KMS-11 (cell line): ENCODE results near the gene BBX.

Experiments used
- H2AFZ ChIP-seq: fragments of 200-600 bp; sonication (generic); 2 replicates; pipeline ENCODE4 v1.6.1; 2016; ENCODE audit warnings: antibody characterized with exemption, mixed run types, low read depth
- H3K27ac ChIP-seq: fragments of 200-600 bp; sonication (generic); 2 replicates; pipeline ENCODE4 v1.6.1; 2016; ENCODE audit warnings: mild to moderate bottlenecking, mixed run types
- H3K27me3 ChIP-seq: fragments of 200-600 bp; sonication (generic); 2 replicates; pipeline ENCODE4 v1.6.1; 2017; ENCODE audit warnings: mild to moderate bottlenecking, low read depth, mixed run types, moderate library complexity; ENCODE audit not compliant: insufficient read depth
- H3K36me3 ChIP-seq: fragments of 200-600 bp; sonication (generic); 2 replicates; pipeline ENCODE4 v1.6.1; 2017; ENCODE audit warnings: mild to moderate bottlenecking, mixed run types; ENCODE audit not compliant: insufficient read depth
- H3K4me1 ChIP-seq: fragments of 200-600 bp; sonication (generic); 2 replicates; pipeline ENCODE4 v1.6.1; 2016; ENCODE audit warnings: mild to moderate bottlenecking, low read depth, mixed run types; ENCODE audit not compliant: poor library complexity, severe bottlenecking
- H3K4me2 ChIP-seq: fragments of 200-600 bp; sonication (generic); 2 replicates; pipeline ENCODE4 v1.7.0; 2016; ENCODE audit warnings: mild to moderate bottlenecking, mixed run types
- H3K4me3 ChIP-seq: fragments of 200-600 bp; sonication (generic); IDR thresholded peaks from 2 replicates; pipeline ENCODE4 v1.6.1; 2017; ENCODE audit warnings: low read depth, low read length, mixed read lengths; ENCODE audit not compliant: insufficient read depth
- H3K79me2 ChIP-seq: fragments of 200-600 bp; sonication (generic); 2 replicates; pipeline ENCODE4 v1.6.1; 2016; ENCODE audit warnings: low read depth, mixed run types; ENCODE audit not compliant: insufficient read depth
- H3K9ac ChIP-seq: fragments of 200-600 bp; sonication (generic); 2 replicates; pipeline ENCODE4 v1.6.1; 2016; ENCODE audit warnings: mild to moderate bottlenecking, mixed run types
- H4K20me1 ChIP-seq: fragments of 200-600 bp; sonication (generic); 2 replicates; pipeline ENCODE4 v1.6.1; 2016; ENCODE audit warnings: mild to moderate bottlenecking, mixed run types; ENCODE audit not compliant: insufficient read depth
- CTCF ChIP-seq: fragments of 200-600 bp; sonication (generic); conservative IDR thresholded peaks from 2 replicates; pipeline ENCODE4 v1.6.1; 2017; ENCODE audit warnings: low read depth, mild to moderate bottlenecking, antibody characterized with exemption, low read length, moderate library complexity, mixed read lengths

Gene BBX

GRCh38 chr3:107853821-107854220 is 331.1 kb downstream of the BBX start:
- H3K27me3 ChIP-seq: no peaks in the 10 kb centered on the region
- H4K20me1 ChIP-seq: no peaks in the 10 kb centered on the region
- H3K4me1 ChIP-seq: no peaks in the 10 kb centered on the region
- H2AFZ ChIP-seq: no peak overlapping the region
- no peaks in the 10 kb centered on the region for H3K36me3 ChIP-seq
- H3K27ac ChIP-seq: no peak overlapping the region
- H3K4me3 ChIP-seq: no peak overlapping the region
- TF ChIP-seq CTCF: no peak
- no peak overlapping the region for H3K4me2 ChIP-seq
- no peaks in the 10 kb centered on the region for H3K79me2 ChIP-seq
- no peak overlapping the region for H3K9ac ChIP-seq

- no peaks in the 10 kb centered on the region for H3K4me1 ChIP-seq
- H3K79me2 ChIP-seq: no peaks in the 10 kb centered on the region
- no peak overlapping the region for H3K4me3 ChIP-seq
- H3K9ac ChIP-seq: no peak overlapping the region
- TF ChIP-seq CTCF: no peak
- no peaks in the 10 kb centered on the region for H3K36me3 ChIP-seq
- H4K20me1 ChIP-seq: no peaks in the 10 kb centered on the region
- H3K27ac ChIP-seq: no peak overlapping the region
- H3K27me3 ChIP-seq: no peaks in the 10 kb centered on the region
- no peak overlapping the region for H3K4me2 ChIP-seq
- no peak overlapping the region for H2AFZ ChIP-seq
Observed at GRCh38 chr3:107854733-107855132, 332.0 kb downstream of the BBX start.

- no peak overlapping the region for H3K4me2 ChIP-seq
- H2AFZ ChIP-seq: no peak overlapping the region
- H3K4me1 ChIP-seq: no peaks in the 10 kb centered on the region
- H3K36me3 ChIP-seq: no peaks in the 10 kb centered on the region
- no peak for TF ChIP-seq CTCF
- H4K20me1 ChIP-seq: no peaks in the 10 kb centered on the region
- H3K27ac ChIP-seq: no peak overlapping the region
- H3K27me3 ChIP-seq: no peaks in the 10 kb centered on the region
- no peak overlapping the region for H3K4me3 ChIP-seq
- H3K9ac ChIP-seq: no peak overlapping the region
- H3K79me2 ChIP-seq: no peaks in the 10 kb centered on the region
Observed at GRCh38 chr3:107855710-107856109, 332.9 kb downstream of the BBX start.

- Histone ChIP-seq H4K20me1 (no peaks in the 10 kb centered on the region), H3K27me3 (no peaks in the 10 kb centered on the region), H3K9ac (no peak overlapping the region), H2AFZ (no peak overlapping the region), H3K4me3 (no peak overlapping the region), H3K4me2 (no peak overlapping the region), H3K36me3 (no peaks in the 10 kb centered on the region), H3K27ac (no peak overlapping the region), H3K79me2 (no peaks in the 10 kb centered on the region), H3K4me1 (no peaks in the 10 kb centered on the region)
- TF ChIP-seq CTCF: no peak
Observed at GRCh38 chr3:107857854-107858253, 335.1 kb downstream of the BBX start.

GRCh38 chr3:107858876-107859275 is 336.1 kb downstream of the BBX start:
- Histone ChIP-seq H3K4me1 (no peaks in the 10 kb centered on the region), H3K4me3 (no peak overlapping the region), H3K36me3 (no peaks in the 10 kb centered on the region), H3K4me2 (no peak overlapping the region), H3K27ac (no peak overlapping the region), H4K20me1 (no peaks in the 10 kb centered on the region), H2AFZ (no peak overlapping the region), H3K27me3 (no peaks in the 10 kb centered on the region), H3K79me2 (no peaks in the 10 kb centered on the region), H3K9ac (no peak overlapping the region)
- TF ChIP-seq CTCF: no peak
